Effector memory CD4-positive, alpha-beta T cell (primary cell): ENCODE data around the gene AJAP1.
"Not testable (repeated sequence)": the region's sequence is repeated elsewhere in the genome, so short reads cannot be mapped to it uniquely, and the experiment has no call there.

Source experiments
- DNase-seq, 3 donors: peaks; one replicate each; pipeline ENCODE4 v3.0.0-alpha.2; 2020
- H3K27ac ChIP-seq: 2 replicates; pipeline ENCODE4 v1.7.0; 2013; ENCODE audit warnings: mild to moderate bottlenecking, low read length, moderate library complexity; ENCODE audit not compliant: insufficient read depth, poor library complexity, severe bottlenecking
- H3K27me3 ChIP-seq: replicated peaks from 2 replicates; pipeline ENCODE4 v1.7.0; 2013; ENCODE audit warnings: mild to moderate bottlenecking, low read length; ENCODE audit not compliant: insufficient read depth, control insufficient read depth, poor library complexity, severe bottlenecking
- H3K36me3 ChIP-seq: 2 replicates; pipeline ENCODE4 v1.7.0; 2013; ENCODE audit warnings: mild to moderate bottlenecking, low read length, moderate library complexity; ENCODE audit not compliant: control insufficient read depth, insufficient read depth
- H3K4me1 ChIP-seq: 2 replicates; pipeline ENCODE4 v1.7.0; 2013; ENCODE audit warnings: low read length, mild to moderate bottlenecking; ENCODE audit not compliant: control insufficient read depth, insufficient read depth, poor library complexity, severe bottlenecking
- H3K4me3 ChIP-seq: 2 replicates; pipeline ENCODE4 v1.7.0; 2013; ENCODE audit warnings: low read length, low read depth, mild to moderate bottlenecking; ENCODE audit not compliant: insufficient read depth, poor library complexity, severe bottlenecking
- H3K9me3 ChIP-seq: 2 replicates; pipeline ENCODE4 v1.7.0; 2013; ENCODE audit warnings: mild to moderate bottlenecking, low read length, moderate library complexity; ENCODE audit not compliant: control insufficient read depth

AJAP1 gene

DNA sequence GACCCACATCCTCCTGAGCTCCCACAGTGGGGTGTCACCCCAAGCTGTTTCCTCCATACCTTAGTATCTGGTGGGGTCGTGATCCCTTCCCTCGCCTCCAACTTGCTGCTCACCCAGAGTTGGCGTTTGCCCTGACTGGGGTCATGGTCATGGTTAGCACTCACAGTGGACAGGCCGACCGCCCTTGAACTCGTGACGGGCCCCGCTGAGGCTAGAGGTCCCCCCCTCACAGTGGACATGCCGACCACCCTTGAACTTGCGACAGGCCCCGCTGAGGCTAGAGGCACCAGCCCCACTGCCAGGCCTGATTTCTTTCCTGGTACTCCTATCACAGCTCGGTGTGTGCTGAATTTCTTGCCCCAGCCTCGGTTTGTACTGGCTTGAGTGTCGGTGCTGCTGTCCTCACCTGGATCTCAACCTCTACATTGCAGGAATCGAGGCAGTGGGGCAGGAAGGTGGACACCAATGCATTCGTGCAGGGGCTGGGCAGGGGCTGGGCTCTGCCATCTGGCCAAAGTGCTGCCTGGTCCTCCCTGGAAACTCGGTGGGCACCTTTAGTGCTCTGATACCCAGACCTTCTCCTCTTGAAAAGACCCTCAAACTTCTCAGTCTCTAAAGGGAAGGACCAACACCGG, 37.5 kb upstream of the AJAP1 start:
- Histone ChIP-seq H3K36me3 (no peaks in the 10 kb centered on the region), H3K4me1 (no peaks in the 10 kb centered on the region), H3K27ac (no peak overlapping the region), H3K4me3 (no peak overlapping the region), H3K27me3 (no peaks in the 10 kb centered on the region), H3K9me3 (no peaks in the 10 kb centered on the region)
- DNase-seq: no peak

DNA sequence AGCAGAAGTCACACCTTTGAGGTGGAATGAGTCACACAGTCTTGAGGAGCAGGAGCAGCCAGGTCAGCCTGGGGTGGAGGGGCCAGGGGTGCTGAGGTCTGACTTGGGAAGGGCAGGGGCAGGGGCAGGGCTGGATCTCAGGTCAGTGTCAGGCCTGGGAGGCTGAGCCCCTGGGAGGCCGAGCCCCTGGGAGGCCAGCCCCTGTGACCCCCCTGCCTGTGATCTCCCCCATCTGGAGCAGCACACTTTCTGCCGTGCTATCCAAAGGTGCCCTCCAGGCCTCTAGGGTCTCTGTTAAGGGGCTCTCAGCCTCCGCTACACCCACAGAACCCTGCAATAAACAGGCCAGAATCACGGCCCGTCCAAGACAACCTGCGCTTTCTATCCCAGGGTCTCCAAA, 36.9 kb upstream of the AJAP1 start:
- DNase-seq: no peak
- H3K4me3 ChIP-seq: no peak overlapping the region
- H3K27me3 ChIP-seq: no peaks in the 10 kb centered on the region
- no peaks in the 10 kb centered on the region for H3K9me3 ChIP-seq
- no peak overlapping the region for H3K27ac ChIP-seq
- no peaks in the 10 kb centered on the region for H3K4me1 ChIP-seq
- no peaks in the 10 kb centered on the region for H3K36me3 ChIP-seq

DNA sequence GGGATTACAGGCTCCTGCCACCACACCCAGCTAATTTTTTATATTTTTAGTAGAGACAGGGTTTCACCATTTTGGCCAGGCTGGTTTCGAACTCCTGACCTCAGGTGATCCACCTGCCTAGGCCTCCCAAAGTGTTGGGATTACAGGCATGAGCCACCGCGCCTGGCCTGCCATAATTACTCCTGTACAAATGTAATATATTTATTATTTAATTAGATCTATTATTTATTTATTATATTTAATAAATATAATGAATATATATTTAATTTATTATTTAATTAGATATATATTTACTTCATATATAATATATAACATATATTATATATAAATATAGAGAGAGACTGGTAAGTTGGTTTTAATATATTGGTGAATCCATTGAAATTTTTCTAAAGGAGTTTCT, 35.6 kb upstream of the AJAP1 start:
- DNase-seq, H3K27ac ChIP-seq, H3K4me1 ChIP-seq, H3K36me3 ChIP-seq, H3K4me3 ChIP-seq, H3K27me3 ChIP-seq, H3K9me3 ChIP-seq: not testable (repeated sequence)

DNA sequence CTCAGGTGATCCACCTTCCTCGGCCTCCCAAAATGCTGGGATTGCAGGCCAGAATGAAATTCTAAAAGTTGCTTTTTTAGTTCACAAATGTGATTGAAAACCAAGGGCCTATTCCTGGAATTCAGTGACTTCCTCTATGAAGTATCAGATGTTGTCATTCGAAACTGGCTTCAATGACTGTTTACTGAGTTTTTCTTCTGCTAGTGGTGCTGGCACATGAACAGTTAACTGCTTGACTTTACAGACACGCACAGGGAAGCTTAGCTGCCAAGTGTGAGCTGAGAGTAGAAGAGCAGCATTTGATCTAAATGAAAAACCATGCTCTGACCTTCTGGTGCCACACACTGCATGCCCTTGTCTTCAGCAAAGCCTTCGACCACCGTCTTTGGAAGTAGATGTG, 32.8 kb upstream of the AJAP1 start:
- H3K27ac ChIP-seq: no peak overlapping the region
- no peak overlapping the region for H3K4me3 ChIP-seq
- no peaks in the 10 kb centered on the region for H3K27me3 ChIP-seq
- DNase-seq: no peak
- no peaks in the 10 kb centered on the region for H3K4me1 ChIP-seq
- H3K36me3 ChIP-seq: no peaks in the 10 kb centered on the region
- no peaks in the 10 kb centered on the region for H3K9me3 ChIP-seq

DNA sequence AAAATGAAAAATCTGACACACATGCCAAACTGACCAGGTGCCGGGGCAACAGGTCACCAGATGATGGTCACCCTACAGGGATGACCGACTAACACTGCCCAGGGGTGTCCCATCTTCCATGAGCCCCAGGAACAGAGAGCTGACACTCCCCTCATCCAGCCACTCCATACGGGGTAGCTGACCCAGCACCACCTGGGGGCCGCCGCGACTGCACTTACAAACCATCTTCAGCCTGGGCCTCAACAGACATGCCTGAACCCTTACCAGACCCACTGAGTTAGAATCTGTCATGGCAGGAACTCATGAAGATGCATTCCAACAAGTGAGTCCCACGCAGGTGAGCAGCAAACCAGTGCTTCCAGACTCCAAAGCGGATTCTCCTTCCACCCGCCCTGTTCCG, 31.6 kb upstream of the AJAP1 start:
- Histone ChIP-seq H3K4me3 (no peak overlapping the region), H3K9me3 (no peaks in the 10 kb centered on the region), H3K27me3 (no peaks in the 10 kb centered on the region), H3K36me3 (no peaks in the 10 kb centered on the region), H3K4me1 (no peaks in the 10 kb centered on the region), H3K27ac (no peak overlapping the region)
- DNase-seq: no peak

DNA sequence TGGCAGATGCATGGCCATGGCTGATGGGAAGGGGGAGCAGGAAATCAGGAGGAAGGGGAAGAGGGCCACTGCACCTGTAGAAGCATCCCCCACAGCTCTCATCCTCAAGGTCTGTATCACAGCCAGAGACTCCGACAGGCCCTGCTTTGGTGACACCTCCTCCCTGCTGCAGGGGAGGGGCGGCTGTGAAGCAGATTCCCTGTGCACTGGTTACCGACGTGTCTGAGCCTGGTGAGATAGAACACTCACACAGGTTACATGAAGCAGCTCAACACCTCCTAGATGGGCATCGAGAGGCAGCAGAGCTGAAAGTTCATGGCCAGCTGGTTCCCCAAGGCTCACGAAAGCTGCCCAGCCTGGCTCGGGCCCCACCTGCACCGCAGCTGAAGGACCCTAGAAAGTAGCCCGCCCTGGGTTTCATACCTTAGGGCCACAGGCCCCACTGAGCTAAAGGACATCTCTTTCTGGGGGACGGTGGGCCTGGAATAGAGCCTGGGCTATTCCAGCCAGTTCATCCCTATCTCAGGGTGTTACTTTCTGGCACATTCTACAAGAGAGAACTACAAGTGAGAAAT, 30.2 kb upstream of the AJAP1 start:
- Histone ChIP-seq H3K9me3 (no peaks in the 10 kb centered on the region), H3K27ac (no peak overlapping the region), H3K4me1 (no peaks in the 10 kb centered on the region), H3K36me3 (no peaks in the 10 kb centered on the region), H3K4me3 (no peak overlapping the region), H3K27me3 (no peaks in the 10 kb centered on the region)
- DNase-seq: no peak

DNA sequence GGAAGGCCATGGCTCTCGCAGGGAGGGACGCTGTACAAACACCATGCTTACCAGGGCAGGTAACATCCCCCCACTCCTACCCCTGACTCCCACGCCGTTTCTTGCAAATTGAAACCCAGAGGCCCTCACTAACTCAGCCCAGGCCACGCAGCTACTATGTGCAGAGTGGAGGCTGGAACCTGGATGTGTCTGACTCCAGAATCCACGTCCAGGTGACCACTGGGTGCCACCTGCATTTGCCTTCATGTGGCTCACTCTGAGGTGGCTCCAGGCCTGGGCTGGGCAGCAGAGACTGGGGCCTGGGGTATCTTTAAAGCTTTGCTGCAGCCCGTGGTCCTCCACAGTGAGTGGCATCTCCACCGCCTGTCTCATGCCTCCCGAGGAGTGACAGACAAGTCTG, 29.6 kb upstream of the AJAP1 start:
- no peak for DNase-seq
- no peaks in the 10 kb centered on the region for H3K27me3 ChIP-seq
- no peak overlapping the region for H3K27ac ChIP-seq
- H3K4me1 ChIP-seq: no peaks in the 10 kb centered on the region
- no peaks in the 10 kb centered on the region for H3K9me3 ChIP-seq
- H3K36me3 ChIP-seq: no peaks in the 10 kb centered on the region
- H3K4me3 ChIP-seq: no peak overlapping the region

DNA sequence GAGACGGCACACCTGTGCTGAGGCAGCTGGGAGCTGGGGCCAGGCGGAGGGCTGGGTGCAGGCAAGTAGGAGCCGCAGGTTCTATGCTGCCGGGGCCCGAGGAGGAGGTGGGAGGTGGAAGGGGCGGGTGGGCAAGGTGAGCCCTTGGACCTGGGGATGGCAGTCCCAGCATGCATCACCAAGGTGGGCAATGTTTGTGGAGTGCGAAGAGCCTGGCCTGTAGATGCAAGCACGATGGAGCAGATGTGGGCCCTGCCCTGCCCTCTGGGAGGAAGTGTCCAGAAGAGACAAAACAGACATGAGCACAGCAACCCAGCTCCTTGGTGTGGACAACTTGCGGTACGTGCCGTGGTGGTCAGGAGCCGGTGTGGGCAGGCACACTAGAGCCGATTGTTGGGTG, 28.3 kb upstream of the AJAP1 start:
- Histone ChIP-seq H3K36me3 (no peaks in the 10 kb centered on the region), H3K4me1 (no peaks in the 10 kb centered on the region), H3K4me3 (no peak overlapping the region), H3K27ac (no peak overlapping the region), H3K27me3 (no peaks in the 10 kb centered on the region), H3K9me3 (no peaks in the 10 kb centered on the region)
- no peak for DNase-seq

DNA sequence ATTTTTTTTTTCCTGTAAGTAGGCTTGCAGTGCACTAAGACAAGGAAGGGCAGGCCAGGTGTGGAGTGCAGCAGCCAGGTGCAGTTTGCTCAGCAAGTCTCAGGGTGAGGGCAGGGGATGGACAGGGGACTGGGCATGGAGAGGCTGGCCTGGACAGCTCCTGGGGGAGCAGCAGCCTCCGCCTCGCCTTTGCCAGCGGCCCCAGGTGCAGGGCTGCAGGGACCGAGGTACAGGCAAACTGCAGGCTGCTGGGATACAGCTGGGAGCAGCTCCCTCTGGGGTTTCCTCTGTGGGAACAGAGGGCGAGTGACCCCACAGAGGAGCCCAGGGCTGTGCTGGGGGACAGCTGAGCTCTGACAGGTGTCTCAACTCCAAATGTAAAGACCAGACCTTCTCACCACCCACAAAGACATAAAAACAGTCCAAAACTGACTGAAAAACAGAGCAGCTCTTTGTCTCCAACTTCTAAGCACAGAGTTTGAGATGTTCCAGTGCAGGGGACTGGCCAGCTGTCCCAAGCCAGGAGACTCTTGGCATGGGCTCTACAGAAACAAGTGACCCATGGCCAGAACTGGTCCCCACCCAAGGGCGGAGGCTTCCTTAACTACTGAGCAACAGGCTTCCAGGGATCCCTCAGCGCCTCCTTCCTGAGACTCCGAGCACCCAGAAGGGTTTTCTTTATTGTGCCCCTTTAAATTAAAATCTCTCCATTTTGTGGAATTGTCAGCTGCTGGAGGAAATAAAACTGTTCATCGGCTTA, 27.7 kb upstream of the AJAP1 start:
- H3K27ac ChIP-seq: no peak overlapping the region
- H3K27me3 ChIP-seq: no peaks in the 10 kb centered on the region
- H3K4me1 ChIP-seq: no peaks in the 10 kb centered on the region
- no peaks in the 10 kb centered on the region for H3K36me3 ChIP-seq
- DNase-seq: no peak
- H3K4me3 ChIP-seq: no peak overlapping the region
- H3K9me3 ChIP-seq: no peaks in the 10 kb centered on the region

DNA sequence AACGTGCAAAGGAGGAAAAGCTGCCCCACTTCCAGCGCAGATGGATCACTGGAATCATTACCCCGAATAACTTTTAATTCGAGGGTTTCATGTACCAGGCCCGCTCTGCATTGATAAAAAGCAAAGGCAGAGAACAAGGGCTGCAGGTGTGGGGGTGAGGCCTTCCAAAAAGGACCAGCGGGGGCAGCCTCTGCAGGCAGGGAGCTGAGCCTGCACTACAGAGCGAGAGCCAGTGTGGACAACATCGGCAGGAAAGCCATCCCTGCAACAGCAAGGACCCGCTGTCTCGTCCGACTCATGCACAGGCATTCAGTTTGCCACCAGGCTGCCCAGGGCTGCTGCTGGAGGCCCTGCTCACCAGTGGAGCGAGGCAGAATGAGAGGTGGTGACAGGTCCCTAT, 27.1 kb upstream of the AJAP1 start:
- H3K4me1 ChIP-seq: no peaks in the 10 kb centered on the region
- DNase-seq: no peak
- H3K4me3 ChIP-seq: no peak overlapping the region
- H3K27me3 ChIP-seq: no peaks in the 10 kb centered on the region
- H3K9me3 ChIP-seq: no peaks in the 10 kb centered on the region
- H3K36me3 ChIP-seq: no peaks in the 10 kb centered on the region
- H3K27ac ChIP-seq: no peak overlapping the region
